Putamen (tissue), 1 donor: ENCODE data around the gene RGP1.

Experiments
- DNase-seq: peaks from one replicate; pipeline ENCODE4 v3.0.0-alpha.2; 2016; ENCODE audit warnings: low spot score

RGP1 gene

GRCh38 chr9:35743880-35744518 is 5.1 kb upstream of the RGP1 start:
- DNase-seq = no peak

- no peak for DNase-seq
These were observed 3.5 kb upstream of the RGP1 start for GRCh38 chr9:35745569-35745968.

- DNase-seq = no peak
These were observed 2.5 kb upstream of the RGP1 start for GRCh38 chr9:35746583-35746982.

- DNase-seq = no peak
These were observed 737 bp upstream of the RGP1 start for GRCh38 chr9:35748242-35748857.

- peak; percentile 42 for DNase-seq
These were observed 598 bp downstream of the RGP1 start for GRCh38 chr9:35749515-35750255.

GRCh38 chr9:35750256-35750531 is 1.1 kb downstream of the RGP1 start:
- DNase-seq = no peak

- no peak for DNase-seq
These were observed 4.4 kb downstream of the RGP1 start for GRCh38 chr9:35753466-35753865.

- DNase-seq = no peak
These were observed 5.2 kb downstream of the RGP1 start, which contains the start of gene MSMP for GRCh38 chr9:35754264-35754663. Gene MSMP, minus strand, starts transcription at chr9:35754276. Its CDS starts 147 bp downstream, at chr9:35754129.

- DNase-seq = no peak
These were observed 6.0 kb downstream of the RGP1 start for GRCh38 chr9:35755071-35755470.

GRCh38 chr9:35756275-35757225 is 7.5 kb downstream of the RGP1 start:
- DNase-seq = peak; percentile 58

GRCh38 chr9:35757226-35757891 is 8.3 kb downstream of the RGP1 start:
- peak; percentile 34 for DNase-seq

GRCh38 chr9:35757892-35758275 is 8.8 kb downstream of the RGP1 start:
- no peak for DNase-seq

GRCh38 chr9:35758475-35759050 is 9.5 kb downstream of the RGP1 start:
- no peak for DNase-seq

- DNase-seq = no peak
These were observed 10.7 kb downstream of the RGP1 start for GRCh38 chr9:35759795-35760194.

GRCh38 chr9:35760651-35761050 is 11.6 kb downstream of the RGP1 start:
- DNase-seq = no peak

- DNase-seq = no peak
These were observed 14.1 kb downstream of the RGP1 start for GRCh38 chr9:35763181-35763580.

GRCh38 chr9:35763803-35764202 is 14.7 kb downstream of the RGP1 start:
- no peak for DNase-seq

- no peak for DNase-seq
These were observed 17.9 kb downstream of the RGP1 start for GRCh38 chr9:35766997-35767396.

- no peak for DNase-seq
These were observed 18.4 kb downstream of the RGP1 start for GRCh38 chr9:35767458-35767857.

GRCh38 chr9:35769763-35770162 is 20.7 kb downstream of the RGP1 start:
- DNase-seq = no peak

- no peak for DNase-seq
These were observed 22.0 kb downstream of the RGP1 start for GRCh38 chr9:35771075-35771433.

- DNase-seq = no peak
These were observed 22.4 kb downstream of the RGP1 start for GRCh38 chr9:35771534-35771933.
